Measurements from ENCODE around the gene ALDH18A1. TPM values are rescaled to one million over a fixed set of nuclear protein-coding genes. Genes with fewer than 3 reads are reported as not detected.

The ALDH18A1 gene
- total RNA-seq, 1 experiment from 2014 or later = 114 TPM

- WGBS (ENCODE audit: extremely low coverage, insufficient read length, low lambda C conversion rate) = no CpG with 5 or more reads among the region's 1 CpG
- Histone ChIP-seq H3T11ph (ENCODE audit: low read length) (no peak overlapping the region), H3K18ac (ENCODE audit: insufficient read length, low read depth, low read length) (no peak overlapping the region), H2BK120ac (ENCODE audit: low read depth, low read length, poor library complexity, severe bottlenecking) (no peak overlapping the region), H2BK20ac (ENCODE audit: low read depth, low read length, poor library complexity, severe bottlenecking) (no peak overlapping the region), H2AFZ (ENCODE audit: low read length) (no peak overlapping the region), H3K23me2 (ENCODE audit: insufficient read length, low read depth, low read length, poor library complexity, severe bottlenecking) (no peaks in the 10 kb centered on the region), H3K4me1 (ENCODE audit: insufficient read depth, low read length) (no peaks in the 10 kb centered on the region), H3K14ac (ENCODE audit: insufficient read depth, low read length) (no peak overlapping the region), H4K8ac (replicated peaks; ENCODE audit: insufficient read length, low read depth, low read length) (no peak overlapping the region), H2AK5ac (ENCODE audit: insufficient read length, low read length) (no peak overlapping the region), H4K5ac (ENCODE audit: insufficient read length, low read depth, low read length) (no peak overlapping the region), H3K9me3 (ENCODE audit: control insufficient read depth, low read depth, low read length) (no peaks in the 10 kb centered on the region), H3K9ac (ENCODE audit: extremely low read depth, insufficient read length, low read length) (no peak overlapping the region), H3K23ac (ENCODE audit: insufficient read length, low read depth, low read length) (no peak overlapping the region), H3K27ac (ENCODE audit: insufficient read length, low read depth, low read length) (no peak overlapping the region), H2BK12ac (ENCODE audit: insufficient read length, low read depth, low read length) (no peak overlapping the region), H3K56ac (ENCODE audit: insufficient read length, low read depth, low read length) (no peak overlapping the region), H3K27me3 (ENCODE audit: insufficient read depth, low read length) (no peaks in the 10 kb centered on the region), H3K79me1 (ENCODE audit: insufficient read depth, low read depth, low read length, poor library complexity, severe bottlenecking) (no peaks in the 10 kb centered on the region), H3K4me2 (ENCODE audit: insufficient read depth, insufficient read length, low read length) (no peak overlapping the region), H3K79me2 (ENCODE audit: insufficient read depth, low read length) (no peaks in the 10 kb centered on the region), H2BK5ac (ENCODE audit: insufficient read length, low read length) (no peak overlapping the region), H2BK15ac (ENCODE audit: low read depth, low read length) (no peak overlapping the region), H3K4ac (ENCODE audit: low read depth, low read length) (no peak overlapping the region), H4K91ac (ENCODE audit: insufficient read length, low read depth, low read length) (no peak overlapping the region), H4K20me1 (ENCODE audit: control insufficient read depth, insufficient read depth, insufficient read length) (no peaks in the 10 kb centered on the region)
- DNase-seq = no peak
- H3K27ac Mint-ChIP-seq = 0 out of 7 replicates have a peak overlapping the region, but pooled peaks of 1 of the 3 experiments have one; percentile 8
- TF ChIP-seq CTCF (conservative IDR thresholded peaks at IDR 0.05) = no peak
- peaks cover 2 to 3% of the 10 kb centered on the region in 2 experiments; a peak in 2 of 4 replicates for H3K4me1 Mint-ChIP-seq
- H3K27me3 Mint-ChIP-seq (ENCODE audit: low read depth) = no peaks in the 10 kb centered on the region; the same call in 1 of the 2 replicates
- peaks cover 0 to 8% (median 8%) of the 10 kb centered on the region in 3 experiments; a peak in 3 of 7 replicates for H3K36me3 Mint-ChIP-seq (ENCODE audit: insufficient read depth in 1 of 3, low read depth in 3 of 3)
- H3K4me3 Mint-ChIP-seq = no peak overlapping the region
- H3K9me3 Mint-ChIP-seq = no peaks in the 10 kb centered on the region
These were observed 5.3 kb upstream of the ALDH18A1 start for GRCh38 chr10:95661818-95662217.

Measured in H9 (cell line).